ENCODE data around the gene STX4.

STX4 gene

DNA sequence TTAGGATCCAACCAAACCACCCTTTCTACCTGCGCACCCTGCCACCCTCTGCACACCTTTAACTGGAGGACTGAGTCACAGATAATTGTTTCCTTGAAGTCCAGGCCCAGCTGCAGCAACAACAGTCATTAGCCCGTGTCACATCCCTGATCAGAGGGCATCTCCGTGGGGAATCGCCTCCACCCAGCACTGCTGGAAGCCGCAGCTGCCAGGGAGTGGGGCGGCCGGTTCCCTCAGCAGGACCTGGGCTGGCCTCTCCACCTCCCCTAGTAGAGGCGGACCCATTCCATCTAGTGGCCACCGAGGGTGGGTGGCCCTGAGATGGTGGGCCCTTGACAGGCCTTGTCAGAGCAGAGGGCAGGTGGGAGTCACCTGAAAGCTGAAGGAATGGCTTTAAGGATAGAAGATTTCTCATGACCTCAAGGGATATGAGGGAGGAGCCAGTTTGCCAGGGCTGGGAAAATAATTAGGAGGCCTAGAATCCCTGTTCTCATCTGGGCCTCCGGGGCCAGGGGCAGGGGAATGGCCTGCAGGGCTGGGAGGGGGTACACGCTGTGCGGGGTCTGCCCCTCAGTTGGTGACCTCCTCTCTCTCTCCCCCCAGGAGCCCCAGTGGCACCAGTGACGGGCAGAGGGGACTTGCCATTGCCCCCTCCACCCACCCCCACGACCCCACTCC is 49.1 kb downstream of the STX4 start:
- Histone ChIP-seq H3K4me2 (ENCODE audit: low read depth, low read length, poor library complexity, severe bottlenecking) (no peak overlapping the region), H3K9ac (ENCODE audit: low read length) (no peak overlapping the region), H3K27ac (ENCODE audit: low read depth, low read length) (no peak overlapping the region)

DNA sequence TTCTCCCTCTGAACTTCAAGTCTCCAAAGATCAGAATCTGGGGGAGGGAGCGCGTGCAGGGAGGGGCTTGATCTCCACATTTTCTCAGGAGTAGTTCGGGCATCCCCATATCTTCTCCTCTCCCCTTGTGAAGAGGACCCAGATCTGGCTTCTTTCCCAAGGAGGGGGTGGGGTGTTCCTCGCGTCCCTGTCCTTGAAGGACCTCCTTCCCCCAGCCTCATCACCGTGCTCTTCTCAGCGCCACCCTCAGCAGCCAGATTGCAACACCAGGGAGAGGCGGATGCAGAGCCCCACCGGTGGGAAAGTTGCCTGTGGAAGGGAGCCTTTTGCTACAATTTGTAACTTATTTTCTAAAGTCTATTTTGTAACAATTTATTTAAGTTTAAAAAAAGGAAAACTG is 49.7 kb downstream of the STX4 start:
- no peaks in the 10 kb centered on the region for H3K9me2 ChIP-seq (replicated peaks; ENCODE audit: insufficient read depth, low read length)
- no peak overlapping the region for H3K4me2 ChIP-seq (ENCODE audit: low read depth, low read length, poor library complexity, severe bottlenecking)
- no peaks in the 10 kb centered on the region for H4K20me1 ChIP-seq (ENCODE audit: low read depth, low read length)
- H2AFZ ChIP-seq (ENCODE audit: low read depth, low read length, severe bottlenecking), result no peak overlapping the region
- no peak overlapping the region for H3K27ac ChIP-seq (ENCODE audit: low read depth, low read length)
- TF ChIP-seq, protein P1, sequence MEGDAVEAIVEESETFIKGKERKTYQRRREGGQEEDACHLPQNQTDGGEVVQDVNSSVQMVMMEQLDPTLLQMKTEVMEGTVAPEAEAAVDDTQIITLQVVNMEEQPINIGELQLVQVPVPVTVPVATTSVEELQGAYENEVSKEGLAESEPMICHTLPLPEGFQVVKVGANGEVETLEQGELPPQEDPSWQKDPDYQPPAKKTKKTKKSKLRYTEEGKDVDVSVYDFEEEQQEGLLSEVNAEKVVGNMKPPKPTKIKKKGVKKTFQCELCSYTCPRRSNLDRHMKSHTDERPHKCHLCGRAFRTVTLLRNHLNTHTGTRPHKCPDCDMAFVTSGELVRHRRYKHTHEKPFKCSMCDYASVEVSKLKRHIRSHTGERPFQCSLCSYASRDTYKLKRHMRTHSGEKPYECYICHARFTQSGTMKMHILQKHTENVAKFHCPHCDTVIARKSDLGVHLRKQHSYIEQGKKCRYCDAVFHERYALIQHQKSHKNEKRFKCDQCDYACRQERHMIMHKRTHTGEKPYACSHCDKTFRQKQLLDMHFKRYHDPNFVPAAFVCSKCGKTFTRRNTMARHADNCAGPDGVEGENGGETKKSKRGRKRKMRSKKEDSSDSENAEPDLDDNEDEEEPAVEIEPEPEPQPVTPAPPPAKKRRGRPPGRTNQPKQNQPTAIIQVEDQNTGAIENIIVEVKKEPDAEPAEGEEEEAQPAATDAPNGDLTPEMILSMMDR (IDR thresholded peaks at IDR 0.05; ENCODE audit: insufficient read depth, low read length, poor library complexity, severe bottlenecking), result no peak
- TF ChIP-seq EZH2phosphoT487 (conservative IDR thresholded peaks at IDR 0.05; ENCODE audit: low read length), result no peak
- H3K9ac ChIP-seq (ENCODE audit: low read length), result no peak overlapping the region
- H3K27me3 ChIP-seq (ENCODE audit: low read length), result no peaks in the 10 kb centered on the region
- H3K79me2 ChIP-seq (ENCODE audit: insufficient read depth, low read length), result no peaks in the 10 kb centered on the region; the same call in 1 of the 2 replicates
- no peaks in the 10 kb centered on the region for H3K36me3 ChIP-seq (ENCODE audit: low read length)
- no peak overlapping the region for H3K4me3 ChIP-seq (ENCODE audit: insufficient read depth, low read length, poor library complexity, severe bottlenecking)
- H3F3A ChIP-seq (ENCODE audit: insufficient read depth), result no peaks in the 10 kb centered on the region
- H3K9me3 ChIP-seq (ENCODE audit: insufficient read depth, low read length), result no peaks in the 10 kb centered on the region

More for the DNA sequence above, 49.1 kb downstream of the STX4 start:
- TF ChIP-seq EZH2phosphoT487 (conservative IDR thresholded peaks at IDR 0.05; ENCODE audit: low read length), result no peak
- TF ChIP-seq, protein P1 (IDR thresholded peaks at IDR 0.05; ENCODE audit: insufficient read depth, low read length, poor library complexity, severe bottlenecking), result no peak
- no peaks in the 10 kb centered on the region for H3K9me3 ChIP-seq (ENCODE audit: insufficient read depth, low read length)
- no peaks in the 10 kb centered on the region for H4K20me1 ChIP-seq (ENCODE audit: low read depth, low read length)
- H3K79me2 ChIP-seq (ENCODE audit: insufficient read depth, low read length), result no peaks in the 10 kb centered on the region; the same call in 1 of the 2 replicates
- H3K9me2 ChIP-seq (replicated peaks; ENCODE audit: insufficient read depth, low read length), result no peaks in the 10 kb centered on the region
- H3K4me3 ChIP-seq (ENCODE audit: insufficient read depth, low read length, poor library complexity, severe bottlenecking), result no peak overlapping the region
- no peak overlapping the region for H2AFZ ChIP-seq (ENCODE audit: low read depth, low read length, severe bottlenecking)
- H3F3A ChIP-seq (ENCODE audit: insufficient read depth), result no peaks in the 10 kb centered on the region
- no peaks in the 10 kb centered on the region for H3K27me3 ChIP-seq (ENCODE audit: low read length)
- H3K36me3 ChIP-seq (ENCODE audit: low read length), result no peaks in the 10 kb centered on the region

GRCh38 chr16:31083556-31083955 is 50.2 kb downstream of the STX4 start:
- Histone ChIP-seq H3K9me2 (replicated peaks; ENCODE audit: insufficient read depth, low read length) (no peaks in the 10 kb centered on the region), H2AFZ (ENCODE audit: low read depth, low read length, severe bottlenecking) (no peak overlapping the region), H3F3A (ENCODE audit: insufficient read depth) (no peaks in the 10 kb centered on the region), H3K4me2 (ENCODE audit: low read depth, low read length, poor library complexity, severe bottlenecking) (no peak overlapping the region), H3K27ac (ENCODE audit: low read depth, low read length) (no peak overlapping the region), H3K9me3 (ENCODE audit: insufficient read depth, low read length) (no peaks in the 10 kb centered on the region), H3K9ac (ENCODE audit: low read length) (no peak overlapping the region), H3K36me3 (ENCODE audit: low read length) (no peaks in the 10 kb centered on the region), H3K27me3 (ENCODE audit: low read length) (no peaks in the 10 kb centered on the region), H3K4me3 (ENCODE audit: insufficient read depth, low read length, poor library complexity, severe bottlenecking) (no peak overlapping the region), H3K79me2 (ENCODE audit: insufficient read depth, low read length) (no peaks in the 10 kb centered on the region; the same call in 1 of the 2 replicates), H4K20me1 (ENCODE audit: low read depth, low read length) (no peaks in the 10 kb centered on the region)
- TF ChIP-seq, protein P1 (IDR thresholded peaks at IDR 0.05; ENCODE audit: insufficient read depth, low read length, poor library complexity, severe bottlenecking), result no peak
- TF ChIP-seq EZH2phosphoT487 (conservative IDR thresholded peaks at IDR 0.05; ENCODE audit: low read length), result no peak

All from SU-DHL-6 (cell line).